GM19468 (cell line): ENCODE measurements around the gene IPPK.

Experiments used
- ATAC-seq: cut with Tn5 transposase; IDR thresholded peaks from one replicate; pipeline ENCODE4 v1.9.1; 2021; ENCODE audit warnings: mild to moderate bottlenecking, moderate library complexity, moderate number of reproducible peaks; ENCODE audit not compliant: unreplicated experiment; ENCODE audit errors: extremely low read depth

IPPK gene

DNA sequence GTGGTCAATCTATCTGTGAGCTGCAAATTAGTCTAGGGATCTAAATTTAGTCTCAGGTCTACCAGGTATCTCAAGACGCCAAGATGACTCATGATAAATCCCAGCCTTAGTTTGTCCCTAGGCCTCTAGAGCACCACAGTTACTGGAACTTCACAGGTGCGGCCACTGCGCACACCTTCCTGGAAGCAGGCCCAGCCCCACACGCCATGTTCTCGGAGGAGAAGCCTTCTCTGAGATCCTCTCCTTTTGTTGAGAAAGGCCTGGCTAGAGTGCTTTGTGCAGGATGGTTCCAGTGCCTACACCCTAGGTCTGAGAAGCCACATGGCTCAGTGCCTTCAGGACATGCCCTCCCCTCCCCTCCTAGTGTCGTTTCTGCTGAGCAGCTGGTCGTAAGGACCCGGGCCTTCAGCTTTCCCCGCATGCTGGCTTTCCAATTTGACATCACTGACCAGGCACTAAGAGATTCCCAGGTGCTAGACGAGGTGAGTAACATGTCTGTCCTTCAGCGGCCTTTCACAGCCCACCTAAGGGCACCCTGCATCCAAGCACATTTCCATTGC, 51.9 kb downstream of the IPPK start:
- ATAC-seq, result no peak

DNA sequence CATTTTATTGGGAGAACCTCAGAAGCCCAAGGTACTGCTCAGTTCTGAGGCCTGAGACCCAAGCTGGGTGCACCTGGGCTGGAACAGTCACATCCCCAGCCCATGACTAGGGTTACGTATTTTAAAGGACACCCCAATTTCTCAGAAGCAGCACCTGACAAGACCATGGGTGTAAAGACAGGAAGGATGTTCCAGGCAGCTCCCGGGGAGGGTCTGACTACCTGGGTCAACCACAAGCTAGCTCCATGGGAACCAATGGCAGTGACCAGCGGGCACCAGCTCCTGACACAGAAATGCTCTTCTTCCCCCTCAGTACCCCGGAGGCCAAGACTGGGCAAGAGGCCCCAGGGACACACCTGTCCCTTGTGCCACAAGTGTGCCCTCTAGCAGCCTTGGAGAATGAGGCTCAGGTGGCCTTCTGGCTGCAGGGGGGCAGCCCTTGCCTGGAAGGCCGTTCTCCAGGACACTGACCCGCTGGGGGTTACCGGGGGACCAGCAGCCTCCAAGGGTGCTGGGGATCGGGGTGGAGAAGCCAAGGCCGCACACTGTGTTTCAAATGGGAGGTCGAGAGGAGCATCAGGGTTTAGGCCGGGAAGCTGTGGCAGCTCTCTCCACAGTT, 52.6 kb downstream of the IPPK start:
- no peak for ATAC-seq

DNA sequence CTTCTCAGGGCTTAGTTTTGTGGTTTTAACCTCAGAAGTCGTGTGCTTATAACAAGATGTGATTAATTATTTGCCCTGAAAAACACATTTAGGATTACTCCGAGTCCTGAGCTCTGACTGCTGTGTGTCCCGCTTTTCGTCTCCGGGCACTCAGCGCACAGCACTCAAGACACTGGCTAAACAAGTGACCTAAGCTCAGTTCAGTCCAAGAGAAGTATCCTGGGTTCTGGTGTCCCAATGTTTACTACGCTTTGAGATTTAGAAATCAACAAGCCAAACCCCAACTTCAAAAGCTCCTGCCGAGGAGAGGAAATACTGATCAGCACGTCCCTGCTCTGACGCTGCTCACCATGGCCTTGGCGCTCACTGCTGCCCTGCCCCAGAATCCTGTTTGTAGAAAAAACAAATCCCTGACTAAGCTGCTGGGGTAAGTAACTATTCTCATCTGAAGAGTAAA, 53.2 kb downstream of the IPPK start:
- ATAC-seq, result no peak

DNA sequence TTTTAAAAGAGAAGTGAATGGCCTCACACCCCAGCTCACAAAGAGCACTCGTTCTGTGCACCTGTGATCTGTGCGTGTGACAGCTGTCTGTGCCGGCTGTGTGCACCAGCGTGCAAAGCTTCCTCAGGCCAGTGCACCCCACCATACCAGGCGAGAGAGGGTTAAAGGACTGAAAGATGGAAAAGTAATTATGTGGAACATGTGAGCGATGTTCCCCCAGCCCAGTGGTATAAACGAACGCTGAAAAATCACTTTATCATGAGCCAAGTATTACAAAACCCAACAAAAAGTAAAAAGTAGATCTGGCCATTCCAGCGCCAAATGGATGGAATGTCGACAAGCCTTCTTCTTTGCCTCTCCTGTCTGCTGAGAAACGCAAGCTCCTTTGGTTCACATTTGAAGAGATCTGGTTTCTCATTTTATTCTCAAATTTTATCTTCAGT, 53.7 kb downstream of the IPPK start:
- no peak for ATAC-seq

DNA sequence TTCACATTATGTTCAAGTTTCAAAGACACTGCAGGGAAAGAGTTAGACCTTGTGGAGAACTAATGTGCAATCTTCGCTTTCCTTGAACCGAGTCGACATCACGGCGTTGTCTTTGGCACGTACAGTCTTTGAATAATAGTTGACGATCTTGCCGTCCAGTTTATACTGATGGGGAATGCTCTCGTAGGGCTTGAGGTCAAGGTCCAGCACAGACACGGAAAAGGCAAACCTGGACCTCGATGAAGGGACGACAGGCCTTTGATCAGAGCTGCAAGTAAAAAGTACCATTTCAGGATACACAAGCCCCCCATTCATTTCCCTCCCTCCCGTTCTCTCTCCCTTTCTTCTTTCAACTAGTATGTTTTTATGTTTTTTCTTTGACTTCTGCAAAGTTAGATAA, 54.1 kb downstream of the IPPK start:
- ATAC-seq, result no peak

DNA sequence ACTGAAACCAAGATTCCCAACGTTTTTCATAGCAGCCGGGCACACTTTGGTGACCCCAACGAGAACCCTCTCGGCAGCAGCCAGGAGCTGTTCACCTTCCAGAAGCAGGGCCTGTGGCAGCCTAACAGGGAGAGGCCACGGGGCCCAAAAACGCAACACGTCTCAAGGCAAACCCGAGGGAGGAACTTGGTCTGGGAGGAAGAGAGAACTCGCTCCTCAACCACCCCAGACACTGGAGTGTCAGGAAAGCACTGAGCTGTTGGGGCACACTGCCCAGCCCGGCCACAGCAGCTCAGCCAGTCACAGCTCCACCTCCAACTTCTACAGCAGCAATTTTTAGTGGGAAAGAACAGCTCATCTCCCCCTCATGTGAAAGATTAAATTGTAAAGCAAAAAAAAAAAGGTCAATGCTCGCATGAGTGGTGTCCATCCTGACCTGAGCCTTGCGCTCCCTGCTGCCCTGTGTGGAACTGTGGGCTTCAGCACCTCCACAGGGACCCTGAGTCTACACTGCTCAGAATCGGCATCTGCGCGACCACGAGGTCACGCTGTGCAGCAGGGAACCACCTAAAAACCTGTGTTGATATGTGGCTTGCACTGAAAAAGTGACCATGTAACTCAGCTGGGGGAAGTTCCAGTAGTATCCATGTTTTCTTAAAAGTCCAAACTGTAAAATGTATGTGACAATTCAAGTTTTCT, 55.0 kb downstream of the IPPK start:
- ATAC-seq, result no peak

DNA sequence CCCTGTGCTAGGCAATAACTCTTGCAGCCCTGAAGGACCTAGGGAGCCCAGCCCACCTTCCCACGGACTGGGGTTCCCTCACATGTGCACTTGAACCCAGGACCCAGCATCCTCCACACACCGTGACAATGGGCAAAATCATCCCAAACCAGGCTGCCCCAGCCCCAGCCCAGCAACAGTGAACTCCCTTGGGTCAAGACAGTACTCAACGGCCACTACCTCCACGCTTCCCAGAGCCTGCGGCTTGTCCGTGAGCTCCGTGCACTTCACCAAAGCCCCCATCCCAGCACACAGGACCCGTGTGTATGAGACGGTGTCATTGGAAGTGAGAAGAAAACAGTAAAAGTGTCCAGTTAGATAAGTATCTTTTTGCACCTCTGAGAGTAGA, 55.8 kb downstream of the IPPK start:
- ATAC-seq, result no peak

DNA sequence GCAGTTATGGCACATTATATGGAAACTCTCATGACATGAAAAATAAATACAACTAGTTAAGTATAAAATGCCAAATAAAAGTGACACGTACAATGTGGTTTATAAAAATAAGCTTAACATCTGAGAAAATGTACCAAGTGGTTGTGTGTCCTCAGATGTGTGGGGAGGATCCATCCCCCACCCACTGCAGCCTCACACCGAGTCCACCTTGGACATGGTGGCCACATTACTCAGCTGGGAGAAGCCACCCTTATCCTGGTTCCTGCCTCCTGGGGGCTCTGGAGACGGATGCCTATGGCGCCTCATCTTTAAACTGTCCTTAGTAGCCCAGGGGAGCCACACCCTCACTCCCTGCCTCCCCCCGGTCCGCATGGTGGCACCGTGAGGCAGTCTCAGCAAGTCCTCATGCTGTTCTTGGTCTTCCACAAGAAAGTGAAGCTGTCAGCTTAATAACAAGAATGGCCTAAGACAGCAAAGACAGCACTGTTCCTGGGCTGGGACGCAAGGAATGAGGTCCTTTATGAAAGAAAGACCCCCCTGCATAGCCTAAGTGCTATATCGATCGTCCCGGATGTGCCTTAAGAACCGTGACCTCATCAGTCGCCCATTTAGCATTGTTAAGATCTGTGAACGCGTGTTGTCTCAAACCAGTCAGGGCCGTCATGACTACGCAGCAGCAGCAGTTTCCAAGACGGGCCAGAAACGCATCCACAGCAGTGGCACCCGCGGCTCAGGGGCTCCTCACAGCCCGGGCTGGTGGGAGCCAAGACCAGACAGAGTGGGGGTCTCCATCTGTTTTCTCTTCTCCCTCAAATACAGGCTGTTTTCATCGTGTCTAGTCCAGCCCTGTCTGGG, 56.4 kb downstream of the IPPK start:
- ATAC-seq, result no peak

DNA sequence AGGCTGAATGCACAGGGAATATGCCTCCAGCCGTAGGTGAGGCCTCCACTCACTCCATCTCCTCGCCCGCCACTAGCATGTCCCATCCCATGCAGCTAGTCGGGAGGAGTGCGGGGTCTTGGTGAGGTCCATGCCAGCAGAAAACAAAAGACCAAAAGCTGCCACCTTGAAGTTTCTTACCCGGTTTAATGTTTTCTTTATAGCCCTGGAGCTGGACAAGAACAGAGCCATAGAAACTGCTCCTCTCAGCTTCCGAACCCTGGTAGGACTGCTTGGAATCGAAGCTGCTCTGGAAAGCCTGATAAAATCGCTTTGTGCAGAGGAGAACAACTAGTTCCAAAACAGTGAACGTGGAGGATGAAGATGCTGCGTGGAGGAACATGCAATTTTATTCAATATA, 57.1 kb downstream of the IPPK start:
- ATAC-seq, result no peak

DNA sequence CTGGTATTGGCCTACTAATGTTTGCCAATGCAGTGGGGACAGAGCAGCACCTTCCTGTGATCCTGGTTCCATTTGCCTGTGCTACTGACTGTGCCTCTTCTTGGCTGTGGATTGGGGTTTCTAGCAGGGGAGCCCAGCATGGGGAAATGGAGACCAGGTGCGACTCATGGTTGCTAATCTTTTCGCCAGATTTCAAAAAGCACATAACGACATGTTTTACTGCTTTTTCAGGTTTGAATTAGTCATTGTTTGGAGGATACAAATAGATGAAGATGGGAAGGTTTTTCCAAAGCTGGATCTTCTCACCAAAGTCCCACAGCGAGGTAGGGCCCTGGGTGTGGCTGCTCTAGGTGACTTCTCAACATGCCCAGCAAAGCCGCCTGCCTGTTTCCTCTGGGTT, 57.6 kb downstream of the IPPK start:
- ATAC-seq, result no peak

DNA sequence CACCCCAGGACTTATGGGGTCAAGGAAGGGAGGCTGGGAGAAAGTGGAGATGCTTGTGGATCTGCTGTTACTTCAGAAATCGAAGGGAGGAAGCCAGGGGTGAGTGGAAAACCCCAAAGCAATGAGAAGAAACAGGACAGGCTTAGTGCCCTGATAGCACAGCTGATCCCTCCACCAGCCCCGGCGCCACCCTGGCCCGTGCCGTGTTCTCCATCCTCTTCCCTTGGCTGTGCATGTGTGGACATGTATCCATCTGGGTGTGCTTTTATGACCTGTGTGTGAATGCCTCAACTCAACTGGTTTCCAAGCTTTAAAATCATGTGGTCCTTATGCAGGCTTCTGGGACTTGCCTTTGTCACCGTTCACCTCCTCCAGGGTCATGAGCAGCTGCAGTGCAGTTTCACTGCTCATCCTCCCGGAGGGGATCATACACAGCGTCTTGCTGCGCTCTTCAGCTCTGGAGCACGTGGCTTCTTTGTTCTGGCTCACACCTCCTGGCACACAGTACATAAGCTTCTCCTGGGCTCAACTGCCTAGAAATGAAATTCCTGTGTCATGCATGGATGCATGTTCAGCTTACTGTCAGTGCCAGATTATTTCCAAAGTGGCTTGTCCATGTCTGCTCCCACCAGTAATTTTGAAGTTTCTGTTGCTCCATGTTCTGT, 58.2 kb downstream of the IPPK start:
- ATAC-seq, result no peak

DNA sequence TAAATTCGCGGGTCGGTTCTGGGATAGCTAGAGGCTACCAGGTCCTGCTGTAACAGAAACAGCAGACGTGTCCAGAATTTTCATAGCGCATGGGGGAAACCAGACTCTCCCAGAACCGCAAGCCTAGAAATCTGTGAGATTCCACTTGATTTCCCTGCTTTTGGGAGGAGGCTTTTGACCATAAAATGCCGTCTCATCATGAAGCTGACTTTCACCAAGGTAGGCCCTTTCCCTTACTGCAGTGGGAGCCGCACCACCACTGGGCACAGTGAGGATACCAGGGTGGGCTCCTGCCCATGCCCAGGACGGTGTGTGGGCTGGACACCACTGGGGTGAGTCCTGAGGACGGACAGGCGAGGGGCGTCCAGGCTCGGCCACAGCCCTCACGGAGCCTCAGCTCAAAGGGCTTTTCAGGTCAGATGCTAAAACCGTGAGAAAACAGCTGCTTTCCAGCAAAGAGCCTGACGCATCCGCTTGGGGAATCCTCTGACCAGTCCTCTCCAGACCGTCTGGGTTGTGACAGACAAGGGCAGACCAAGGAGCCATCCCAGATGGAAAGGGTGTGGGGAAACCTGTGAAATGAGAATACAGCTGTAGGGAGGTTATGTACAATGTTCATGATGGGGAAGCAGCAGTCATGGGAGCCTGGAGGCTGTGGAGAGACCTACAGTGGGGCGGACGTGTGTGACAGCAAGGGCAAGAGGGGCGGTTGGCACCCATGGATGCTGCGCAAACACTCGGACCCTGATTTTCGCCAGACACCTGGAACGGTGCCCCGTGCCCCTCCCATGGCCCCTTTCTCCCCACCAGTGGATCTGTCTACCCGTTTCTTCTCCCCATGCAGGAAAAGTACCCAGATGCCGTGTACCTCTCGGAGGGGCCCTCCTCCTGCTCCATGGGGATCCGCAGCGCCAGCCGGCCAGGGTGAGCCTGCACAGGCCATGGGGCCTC, 59.2 kb downstream of the IPPK start:
- no peak for ATAC-seq

DNA sequence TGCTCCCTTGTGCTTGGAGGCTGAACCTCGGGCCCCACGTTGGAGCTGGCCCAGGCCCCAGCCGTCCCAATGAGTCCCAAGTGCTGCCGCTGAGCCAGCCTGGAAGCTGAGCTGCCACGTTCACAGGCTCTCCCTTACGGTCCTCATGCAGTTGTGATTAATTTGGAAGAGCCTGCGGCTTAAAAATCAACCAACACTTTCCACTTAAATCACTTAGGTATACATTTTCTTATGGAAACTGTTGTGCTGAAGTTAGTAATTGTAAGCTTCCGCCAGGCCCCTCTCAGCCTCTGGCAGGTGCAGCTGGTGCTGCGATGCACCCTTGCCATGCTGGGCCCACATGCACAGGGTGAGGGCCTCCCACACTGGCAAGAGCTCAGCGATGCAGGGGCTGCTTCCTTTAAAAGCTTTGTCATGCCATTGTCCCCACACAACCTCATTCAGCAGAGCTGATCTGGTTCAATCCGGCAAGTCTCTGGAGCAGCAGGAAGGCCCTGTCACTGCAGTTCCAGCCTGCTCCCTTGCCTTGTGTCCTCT, 61.0 kb downstream of the IPPK start:
- no peak for ATAC-seq

DNA sequence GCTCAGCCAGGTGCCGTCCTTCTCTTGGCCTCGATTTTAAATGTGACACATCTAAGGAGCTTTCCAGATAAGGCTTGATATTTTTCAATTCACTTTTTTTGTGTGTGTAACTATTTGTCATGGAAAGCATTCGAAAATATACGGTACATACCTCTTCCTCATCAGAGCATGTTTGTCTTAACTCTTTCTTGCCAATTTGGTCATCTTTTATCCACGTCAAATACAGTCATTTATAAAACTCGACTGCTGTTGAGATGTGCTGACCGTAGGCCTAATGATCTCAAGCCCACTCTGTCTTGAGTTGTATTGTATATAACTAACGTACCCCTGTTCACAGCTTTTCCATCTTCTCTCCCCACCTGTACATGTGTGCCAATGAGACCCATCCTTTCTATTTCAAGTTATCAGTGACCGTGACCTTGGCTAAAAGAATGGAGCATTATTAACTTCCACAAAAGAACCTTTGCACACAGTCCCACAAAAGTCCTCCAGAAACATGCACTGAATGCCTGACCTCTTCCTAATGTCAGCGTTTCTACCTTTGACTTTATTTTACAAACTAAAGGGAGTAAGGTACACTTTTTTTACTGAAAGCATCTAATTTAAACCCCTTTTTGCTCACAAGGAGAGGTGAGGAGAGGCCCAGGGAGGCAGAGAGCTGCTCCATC, 61.6 kb downstream of the IPPK start:
- ATAC-seq, result no peak

DNA sequence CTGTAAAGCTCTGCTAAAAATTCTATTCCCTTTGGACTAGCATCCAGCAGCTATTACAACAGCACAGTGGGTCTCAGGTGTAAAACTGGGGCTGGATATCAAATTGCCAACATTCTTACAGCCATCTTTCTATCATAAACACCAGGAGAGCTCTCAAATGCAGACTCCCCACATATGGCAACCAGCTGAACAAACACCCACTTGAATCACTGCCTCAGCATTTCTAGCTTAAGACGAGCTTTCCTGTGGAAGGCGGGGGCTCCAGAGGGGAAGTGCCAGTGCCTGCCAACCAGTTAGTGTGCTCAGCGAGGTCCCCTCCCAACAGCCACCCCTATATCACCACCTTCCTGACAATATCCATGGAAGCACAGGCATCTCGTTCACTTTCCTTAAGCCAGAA, 62.2 kb downstream of the IPPK start:
- no peak for ATAC-seq

DNA sequence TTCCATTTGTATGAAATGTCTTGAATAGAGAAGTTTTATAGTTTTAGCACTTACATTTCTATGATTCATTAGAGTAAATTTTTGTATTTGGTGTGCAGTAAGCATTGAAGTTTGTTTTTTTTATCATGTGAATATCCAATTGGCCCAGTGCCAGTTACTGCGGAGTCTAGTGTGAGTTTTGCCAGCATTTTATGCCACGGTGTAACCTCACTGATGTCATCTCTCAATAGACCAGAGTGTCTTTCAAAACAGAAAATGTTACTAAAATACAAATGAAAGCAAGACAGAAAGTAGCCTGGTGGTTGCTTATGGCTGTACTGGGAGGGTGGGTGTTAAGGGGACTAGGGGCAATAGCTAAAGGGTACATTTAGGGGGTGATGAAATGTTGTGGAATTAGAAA, 62.8 kb downstream of the IPPK start:
- ATAC-seq, result no peak

DNA sequence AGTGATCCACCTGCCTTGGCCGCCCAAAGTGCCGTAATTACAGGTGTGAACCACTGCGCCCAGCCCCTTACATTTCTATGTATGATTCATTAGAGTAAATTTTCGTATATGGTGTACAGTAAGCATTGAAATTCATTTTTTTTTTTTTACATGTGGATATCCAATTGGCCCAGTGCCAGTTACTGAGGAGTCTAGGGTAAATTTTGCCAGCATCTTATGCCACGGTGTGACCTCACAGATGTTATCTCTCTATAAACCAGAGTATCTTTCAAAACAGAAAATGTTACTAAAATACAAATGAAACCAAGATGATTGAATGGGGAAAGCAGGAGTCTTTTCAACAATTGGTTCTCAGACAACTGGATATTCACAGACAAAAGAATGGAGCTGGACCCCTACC, 64.7 kb downstream of the IPPK start:
- ATAC-seq, result no peak

DNA sequence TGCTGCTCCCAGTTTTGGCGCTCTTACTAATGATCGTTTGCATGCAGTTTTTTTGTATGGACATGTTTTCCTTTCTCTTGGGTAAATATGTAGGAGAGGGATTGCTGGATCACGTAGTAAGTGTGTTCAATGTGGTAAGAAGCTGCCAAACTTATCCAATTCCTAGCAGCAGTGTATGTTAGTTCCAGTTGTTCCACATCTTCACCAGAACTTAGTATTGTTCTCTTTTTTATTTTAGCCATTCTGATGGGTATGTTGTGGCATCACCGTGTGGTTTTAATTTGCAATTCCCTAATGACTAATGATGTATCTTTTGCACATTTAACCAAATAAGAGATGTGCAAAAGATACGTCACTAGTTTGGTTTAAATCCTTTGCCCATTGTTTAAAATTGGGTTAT, 65.9 kb downstream of the IPPK start:
- ATAC-seq, result no peak

DNA sequence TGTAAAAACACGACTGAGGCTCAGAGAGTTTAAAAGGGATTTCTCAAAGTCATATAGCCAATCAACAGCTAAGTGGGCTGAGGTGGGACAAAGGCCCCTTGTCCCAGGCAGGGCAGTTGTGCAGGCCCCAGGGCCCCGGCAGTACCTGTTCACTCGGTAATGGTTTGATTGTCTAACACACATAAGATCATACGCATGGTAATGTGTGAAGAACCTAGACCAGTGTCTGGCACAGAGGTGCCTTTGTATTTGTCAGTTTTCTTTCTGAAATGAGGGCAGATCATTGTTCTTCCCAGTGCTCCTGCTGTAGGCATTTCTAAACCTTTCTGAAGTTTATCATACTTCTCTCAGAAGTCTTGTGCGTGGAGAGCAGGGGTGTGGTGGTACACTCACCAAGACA, 66.8 kb downstream of the IPPK start:
- ATAC-seq, result no peak
